Nephron progenitor cell (in vitro differentiated cells): Measurements from ENCODE around the gene S100A5.

Experiments used
- DNase-seq: peaks from one replicate; pipeline ENCODE4 v3.0.0; 2021
- H3K27ac Mint-ChIP-seq: 2 replicates; pipeline ENCODE4 v1.8.0; 2021; ENCODE audit warnings: mild to moderate bottlenecking, moderate library complexity, mixed read lengths
- H3K27me3 Mint-ChIP-seq: 2 replicates; pipeline ENCODE4 v1.8.0; 2021; ENCODE audit warnings: mild to moderate bottlenecking, low read depth, mixed read lengths; ENCODE audit not compliant: poor library complexity
- H3K36me3 Mint-ChIP-seq: 2 replicates; pipeline ENCODE4 v1.8.0; 2021; ENCODE audit warnings: low read depth, mixed read lengths
- H3K4me1 Mint-ChIP-seq: 2 replicates; pipeline ENCODE4 v1.8.0; 2021; ENCODE audit warnings: mixed read lengths
- H3K4me3 Mint-ChIP-seq: 2 replicates; pipeline ENCODE4 v1.8.0; 2021; ENCODE audit warnings: mild to moderate bottlenecking, moderate library complexity, mixed read lengths
- H3K9me3 Mint-ChIP-seq: 2 replicates; pipeline ENCODE4 v1.8.0; 2021; ENCODE audit warnings: mild to moderate bottlenecking, moderate library complexity, mixed read lengths
- TF ChIP-seq, protein P1 (sequence below): fragments of 200-600 bp; sonication (generic); IDR thresholded peaks from 2 replicates; pipeline ENCODE4 v1.5.0; 2021; ENCODE audit warnings: antibody characterized with exemption

Gene S100A5

DNA sequence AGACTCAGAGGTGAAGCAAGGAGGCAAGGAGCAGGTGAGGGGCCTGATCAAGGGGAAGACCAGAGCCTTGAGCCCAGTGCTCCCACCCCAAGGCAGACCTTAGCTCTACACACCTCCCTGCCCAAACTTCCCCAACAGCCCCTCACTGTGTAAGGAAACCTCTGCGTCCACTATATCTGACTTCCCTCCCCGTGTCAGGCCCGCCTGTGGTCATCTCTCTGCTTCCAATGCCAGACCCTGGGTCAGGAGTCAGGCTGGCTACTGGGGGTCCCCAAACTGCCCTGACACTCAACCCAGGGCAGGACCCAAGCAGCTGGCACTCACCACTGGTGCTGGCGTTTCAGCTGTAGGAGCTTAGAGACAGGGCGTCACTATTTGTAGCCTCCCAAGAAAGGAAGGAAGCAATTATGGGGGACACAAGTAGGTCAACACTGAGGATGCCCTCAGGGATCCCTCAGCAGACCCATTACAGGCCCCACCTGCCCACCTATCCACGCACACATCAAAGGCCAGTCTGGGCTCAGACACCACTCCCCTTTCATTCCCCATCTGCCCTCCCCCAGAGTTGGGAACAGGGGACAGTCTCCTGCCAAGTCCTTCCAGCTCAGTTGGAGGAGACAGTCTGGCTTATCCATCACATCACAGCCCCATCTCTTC, 9.1 kb upstream of the S100A5 start:
- peak overlapping the region; percentile 37 for H3K4me3 Mint-ChIP-seq
- H3K9me3 Mint-ChIP-seq = no peaks in the 10 kb centered on the region
- peaks cover 3% of the 10 kb centered on the region for H3K27me3 Mint-ChIP-seq
- peak overlapping the region; percentile 47 for H3K27ac Mint-ChIP-seq
- DNase-seq = no peak
- peaks cover 90% of the 10 kb centered on the region for H3K4me1 Mint-ChIP-seq
- TF ChIP-seq, protein P1, sequence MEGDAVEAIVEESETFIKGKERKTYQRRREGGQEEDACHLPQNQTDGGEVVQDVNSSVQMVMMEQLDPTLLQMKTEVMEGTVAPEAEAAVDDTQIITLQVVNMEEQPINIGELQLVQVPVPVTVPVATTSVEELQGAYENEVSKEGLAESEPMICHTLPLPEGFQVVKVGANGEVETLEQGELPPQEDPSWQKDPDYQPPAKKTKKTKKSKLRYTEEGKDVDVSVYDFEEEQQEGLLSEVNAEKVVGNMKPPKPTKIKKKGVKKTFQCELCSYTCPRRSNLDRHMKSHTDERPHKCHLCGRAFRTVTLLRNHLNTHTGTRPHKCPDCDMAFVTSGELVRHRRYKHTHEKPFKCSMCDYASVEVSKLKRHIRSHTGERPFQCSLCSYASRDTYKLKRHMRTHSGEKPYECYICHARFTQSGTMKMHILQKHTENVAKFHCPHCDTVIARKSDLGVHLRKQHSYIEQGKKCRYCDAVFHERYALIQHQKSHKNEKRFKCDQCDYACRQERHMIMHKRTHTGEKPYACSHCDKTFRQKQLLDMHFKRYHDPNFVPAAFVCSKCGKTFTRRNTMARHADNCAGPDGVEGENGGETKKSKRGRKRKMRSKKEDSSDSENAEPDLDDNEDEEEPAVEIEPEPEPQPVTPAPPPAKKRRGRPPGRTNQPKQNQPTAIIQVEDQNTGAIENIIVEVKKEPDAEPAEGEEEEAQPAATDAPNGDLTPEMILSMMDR = no peak
- H3K36me3 Mint-ChIP-seq = no peaks in the 10 kb centered on the region

DNA sequence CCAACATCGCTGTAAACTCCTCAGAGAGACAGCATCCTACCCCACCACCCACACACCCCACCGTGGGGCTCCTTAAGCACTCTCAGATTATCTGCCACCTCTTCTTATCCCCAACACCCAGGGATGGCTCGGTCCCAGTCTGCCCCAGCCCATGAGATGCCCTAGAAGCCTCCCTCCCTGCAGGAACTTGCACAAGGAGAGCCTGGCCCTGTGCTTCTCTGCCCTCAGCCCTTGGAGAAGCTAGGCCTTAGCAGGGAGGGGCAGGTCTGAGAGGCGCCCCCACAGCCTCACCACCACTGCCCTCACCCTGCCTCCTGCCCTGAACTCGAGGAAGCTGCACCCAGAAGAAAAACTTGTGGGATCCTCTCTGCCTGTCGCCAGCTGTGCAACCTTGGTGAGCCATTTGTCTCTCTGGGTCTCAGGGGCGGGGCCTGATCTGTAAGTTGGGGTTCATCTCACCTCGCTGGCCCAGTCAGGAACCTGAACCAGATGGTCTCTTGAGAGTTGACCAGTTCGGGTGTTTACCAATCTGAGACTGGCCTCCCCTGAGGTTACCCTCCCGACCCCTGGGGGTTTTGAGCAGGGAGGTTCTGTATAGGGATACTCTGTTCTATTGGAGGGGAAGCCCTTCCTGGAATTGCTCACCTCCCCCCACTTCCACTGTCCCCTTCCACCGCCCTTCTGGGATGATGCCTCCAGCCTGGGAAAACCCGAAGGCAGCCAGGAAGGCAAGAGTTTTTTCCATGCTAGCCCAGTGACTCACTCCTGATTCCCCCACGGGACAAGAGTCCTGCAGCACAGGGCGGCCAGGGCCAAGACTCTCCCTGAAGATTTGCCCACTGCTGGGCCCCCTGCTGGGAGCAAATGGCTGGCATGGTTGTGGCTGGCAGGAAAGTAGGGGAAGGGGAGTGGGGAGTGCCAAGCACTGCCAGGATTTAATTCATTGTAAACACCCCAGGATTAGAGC, 8.3 kb upstream of the S100A5 start, which contains the start of gene S100A3:
TSS of gene S100A3 (minus strand) at position 537 of the 967 bp plus-strand sequence. CDS start 773 bp downstream, outside the sequence.
- H3K4me1 Mint-ChIP-seq = peaks cover 93% of the 10 kb centered on the region
- peaks cover 3% of the 10 kb centered on the region for H3K27me3 Mint-ChIP-seq
- H3K9me3 Mint-ChIP-seq = no peaks in the 10 kb centered on the region
- H3K4me3 Mint-ChIP-seq = no peak within 1 kb of the TSS
- no peak for DNase-seq
- TF ChIP-seq, protein P1 = no peak
- peak within 1 kb of the TSS; percentile 47 for H3K27ac Mint-ChIP-seq
- no peaks in the 10 kb centered on the region for H3K36me3 Mint-ChIP-seq

DNA sequence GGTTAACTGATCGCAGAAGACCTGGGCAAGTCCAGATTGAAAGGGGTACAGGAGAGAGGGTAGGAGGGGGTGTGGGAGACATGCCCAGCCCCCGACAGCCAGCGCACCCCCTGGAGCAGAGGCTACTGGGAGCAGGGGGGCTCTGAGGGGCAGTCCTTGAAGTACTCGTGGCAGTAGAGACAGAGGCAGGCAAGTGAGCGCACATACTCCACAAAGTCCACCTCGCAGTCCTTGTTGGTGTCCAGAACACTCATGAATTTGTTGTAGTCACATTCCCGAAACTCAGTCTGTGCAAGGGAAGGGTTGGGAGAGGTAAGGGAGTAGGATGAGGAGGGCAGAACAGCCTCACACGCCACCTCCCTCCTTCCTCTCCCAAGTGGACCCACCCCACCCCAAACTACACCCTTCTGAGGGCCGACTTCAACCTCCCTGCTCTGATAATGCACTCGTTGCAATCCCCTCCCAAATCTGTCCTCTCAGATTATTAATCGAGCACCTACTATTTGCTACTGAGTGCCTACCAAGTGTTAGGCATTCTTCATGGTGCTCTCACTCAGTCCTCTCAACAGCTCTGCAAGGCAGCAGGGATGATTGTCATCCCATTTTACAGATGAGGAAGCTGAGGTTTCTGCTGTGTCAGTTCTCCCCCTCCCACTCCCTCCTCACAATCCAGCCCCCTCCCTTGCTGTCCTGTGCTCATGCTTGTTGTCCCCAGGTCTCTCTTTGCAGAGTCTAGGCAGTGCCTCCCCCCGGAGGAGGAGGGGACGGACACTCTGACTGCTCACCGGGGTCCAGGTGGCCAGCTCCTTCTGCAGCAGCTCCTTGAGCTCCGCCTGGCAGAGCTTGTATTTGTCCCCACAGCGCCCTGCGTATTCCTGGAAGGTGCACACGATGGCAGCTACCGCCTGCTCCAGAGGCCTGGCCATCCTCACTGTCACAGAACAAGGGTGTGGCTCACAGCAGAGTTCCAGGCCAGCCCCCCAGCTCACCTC, 7.1 kb upstream of the S100A5 start:
- DNase-seq = no peak
- Mint-ChIP-seq H3K36me3 (no peaks in the 10 kb centered on the region), H3K27ac (no peak overlapping the region), H3K4me1 (peaks cover 93% of the 10 kb centered on the region), H3K4me3 (no peak overlapping the region), H3K9me3 (no peaks in the 10 kb centered on the region), H3K27me3 (no peaks in the 10 kb centered on the region)
- TF ChIP-seq, protein P1 = no peak

DNA sequence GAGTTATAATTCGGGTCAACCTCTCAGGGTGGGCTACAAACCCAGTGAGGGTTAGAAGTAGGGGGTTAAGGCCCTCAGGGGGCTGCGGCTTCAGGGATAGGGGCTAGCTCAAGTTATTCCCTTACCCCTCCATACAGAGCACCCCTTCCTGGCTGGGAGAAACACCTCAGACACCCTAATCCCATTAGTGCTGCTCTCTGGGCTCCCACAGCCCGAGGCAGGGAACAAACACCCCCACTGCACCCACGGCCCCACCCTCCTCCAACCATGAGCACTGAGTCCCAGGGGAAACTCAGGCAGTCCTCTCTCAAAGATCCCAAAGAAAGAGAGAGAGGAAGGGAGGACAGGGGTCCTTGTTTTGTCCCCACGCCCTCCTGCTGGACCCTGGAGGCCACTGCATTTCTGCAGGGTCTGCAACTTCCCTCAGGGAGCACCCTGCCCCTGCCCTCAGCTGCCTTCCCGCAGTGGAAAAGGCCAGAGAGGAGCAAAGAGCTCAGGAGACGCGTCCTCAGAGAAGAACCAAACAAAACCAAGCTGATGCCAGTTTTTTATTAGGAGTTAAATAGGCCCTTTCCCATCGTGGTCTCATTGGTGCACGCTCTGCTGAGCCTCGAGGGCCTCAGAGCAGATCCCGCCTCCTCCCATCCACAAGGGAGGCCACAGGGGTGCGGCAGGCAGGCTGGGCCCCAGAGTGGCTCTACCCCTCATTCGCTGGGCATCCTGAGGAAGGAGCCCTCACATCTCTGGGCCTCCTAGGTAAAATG, 6.2 kb upstream of the S100A5 start:
- no peaks in the 10 kb centered on the region for H3K36me3 Mint-ChIP-seq
- TF ChIP-seq, protein P1 = no peak
- peaks cover 2% of the 10 kb centered on the region for H3K27me3 Mint-ChIP-seq
- DNase-seq = no peak
- H3K9me3 Mint-ChIP-seq = no peaks in the 10 kb centered on the region
- H3K4me3 Mint-ChIP-seq = no peak overlapping the region
- peaks cover 97% of the 10 kb centered on the region for H3K4me1 Mint-ChIP-seq
- H3K27ac Mint-ChIP-seq = peak overlapping the region; percentile 92

DNA sequence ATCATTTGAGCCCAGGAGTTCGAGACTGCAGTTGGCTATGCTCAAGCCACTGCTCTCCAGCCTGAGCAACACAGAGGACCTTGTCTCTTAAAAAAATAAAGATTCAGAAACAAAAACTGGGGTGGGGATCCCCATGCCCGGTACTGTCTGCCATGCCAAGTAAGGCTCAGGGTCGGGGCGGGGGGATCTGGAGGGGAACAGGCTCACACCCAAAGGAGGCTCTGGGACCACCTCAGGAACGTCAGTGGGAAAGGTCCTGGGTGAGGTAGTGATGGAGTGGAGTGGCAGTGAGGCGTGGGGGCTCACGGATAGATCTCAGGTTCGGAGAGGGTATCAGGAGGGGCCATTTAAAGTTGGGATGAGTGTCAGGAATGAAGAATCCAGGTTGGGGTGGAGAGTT, 5.6 kb upstream of the S100A5 start:
- Mint-ChIP-seq H3K27ac (no peak overlapping the region), H3K36me3 (no peaks in the 10 kb centered on the region), H3K27me3 (peaks cover 3% of the 10 kb centered on the region), H3K9me3 (no peaks in the 10 kb centered on the region), H3K4me3 (no peak overlapping the region), H3K4me1 (peaks cover 100% of the 10 kb centered on the region)
- TF ChIP-seq, protein P1 = no peak
- no peak for DNase-seq
